Mucosa of stomach (tissue), 1 donor: ENCODE data around the gene LRRN1.
"Not testable (repeated sequence)": the region's sequence is repeated elsewhere in the genome, so short reads cannot be mapped to it uniquely, and the experiment has no call there.

Source experiments
- H3K27me3 ChIP-seq: one replicate; pipeline ENCODE4 v1.7.0; 2013; ENCODE audit warnings: mild to moderate bottlenecking, low read length; ENCODE audit not compliant: control insufficient read depth, insufficient read depth
- H3K36me3 ChIP-seq: one replicate; pipeline ENCODE4 v1.7.0; 2013; ENCODE audit warnings: low read length; ENCODE audit not compliant: control insufficient read depth, insufficient read depth
- H3K4me1 ChIP-seq: one replicate; pipeline ENCODE4 v1.7.0; 2013; ENCODE audit warnings: mild to moderate bottlenecking, low read length; ENCODE audit not compliant: control insufficient read depth, insufficient read depth
- H3K4me3 ChIP-seq: one replicate; pipeline ENCODE4 v1.7.0; 2013; ENCODE audit warnings: low read length
- H3K9ac ChIP-seq: one replicate; pipeline ENCODE4 v1.7.0; 2013; ENCODE audit warnings: mild to moderate bottlenecking, low read length, moderate library complexity
- H3K9me3 ChIP-seq: one replicate; pipeline ENCODE4 v1.7.0; 2013; ENCODE audit warnings: mild to moderate bottlenecking, low read length, moderate library complexity; ENCODE audit not compliant: control insufficient read depth
- donor health status: Pancreatic carcinoma.

LRRN1 gene

GRCh38 chr3:3816034-3816433 lies 16.8 kb downstream of the LRRN1 start:
- Histone ChIP-seq H3K4me1 (no peaks in the 10 kb centered on the region), H3K9me3 (no peaks in the 10 kb centered on the region), H3K9ac (no peak overlapping the region), H3K36me3 (no peaks in the 10 kb centered on the region), H3K4me3 (no peak overlapping the region), H3K27me3 (no peaks in the 10 kb centered on the region)

GRCh38 chr3:3817865-3818264 lies 18.6 kb downstream of the LRRN1 start:
- H3K9ac ChIP-seq, result no peak overlapping the region
- H3K36me3 ChIP-seq, result no peaks in the 10 kb centered on the region
- H3K27me3 ChIP-seq, result no peaks in the 10 kb centered on the region
- H3K4me1 ChIP-seq, result no peaks in the 10 kb centered on the region
- no peaks in the 10 kb centered on the region for H3K9me3 ChIP-seq
- no peak overlapping the region for H3K4me3 ChIP-seq

GRCh38 chr3:3821777-3822176 lies 22.5 kb downstream of the LRRN1 start:
- Histone ChIP-seq H3K4me3 (no peak overlapping the region), H3K9me3 (no peaks in the 10 kb centered on the region), H3K4me1 (no peaks in the 10 kb centered on the region), H3K9ac (no peak overlapping the region), H3K27me3 (no peaks in the 10 kb centered on the region), H3K36me3 (no peaks in the 10 kb centered on the region)

GRCh38 chr3:3825035-3825434 lies 25.8 kb downstream of the LRRN1 start:
- no peak overlapping the region for H3K4me3 ChIP-seq
- no peak overlapping the region for H3K9ac ChIP-seq
- no peaks in the 10 kb centered on the region for H3K36me3 ChIP-seq
- no peaks in the 10 kb centered on the region for H3K9me3 ChIP-seq
- no peaks in the 10 kb centered on the region for H3K27me3 ChIP-seq
- H3K4me1 ChIP-seq, result no peaks in the 10 kb centered on the region

GRCh38 chr3:3826521-3826920 lies 27.3 kb downstream of the LRRN1 start:
- Histone ChIP-seq H3K4me3 (no peak overlapping the region), H3K4me1 (no peaks in the 10 kb centered on the region), H3K9me3 (no peaks in the 10 kb centered on the region), H3K36me3 (no peaks in the 10 kb centered on the region), H3K27me3 (no peaks in the 10 kb centered on the region), H3K9ac (no peak overlapping the region)

- Histone ChIP-seq H3K36me3 (no peaks in the 10 kb centered on the region), H3K9me3 (no peaks in the 10 kb centered on the region), H3K27me3 (no peaks in the 10 kb centered on the region), H3K9ac (no peak overlapping the region), H3K4me3 (no peak overlapping the region), H3K4me1 (no peaks in the 10 kb centered on the region)
These were observed 27.9 kb downstream of the LRRN1 start for GRCh38 chr3:3827111-3827510.

- H3K27me3 ChIP-seq, H3K4me1 ChIP-seq, H3K4me3 ChIP-seq, H3K9me3 ChIP-seq, H3K36me3 ChIP-seq, H3K9ac ChIP-seq: not testable (repeated sequence)
These were observed 29.2 kb downstream of the LRRN1 start for GRCh38 chr3:3828417-3828816.

GRCh38 chr3:3836845-3837244 lies 37.6 kb downstream of the LRRN1 start:
- Histone ChIP-seq H3K4me1 (peaks cover 2% of the 10 kb centered on the region), H3K4me3 (no peak overlapping the region), H3K27me3 (no peaks in the 10 kb centered on the region), H3K9me3 (no peaks in the 10 kb centered on the region), H3K9ac (no peak overlapping the region), H3K36me3 (no peaks in the 10 kb centered on the region)

GRCh38 chr3:3842356-3842755 lies 43.1 kb downstream of the LRRN1 start:
- H3K36me3 ChIP-seq, result no peaks in the 10 kb centered on the region
- no peak overlapping the region for H3K4me3 ChIP-seq
- peaks cover 4% of the 10 kb centered on the region for H3K4me1 ChIP-seq
- H3K9ac ChIP-seq, result no peak overlapping the region
- H3K27me3 ChIP-seq, result no peaks in the 10 kb centered on the region
- H3K9me3 ChIP-seq, result no peaks in the 10 kb centered on the region

- no peak overlapping the region for H3K9ac ChIP-seq
- no peaks in the 10 kb centered on the region for H3K9me3 ChIP-seq
- no peak overlapping the region for H3K4me3 ChIP-seq
- H3K27me3 ChIP-seq, result no peaks in the 10 kb centered on the region
- H3K36me3 ChIP-seq, result no peaks in the 10 kb centered on the region
- peaks cover 19% of the 10 kb centered on the region for H3K4me1 ChIP-seq
These were observed 49.0 kb downstream of the LRRN1 start for GRCh38 chr3:3847994-3848922.

GRCh38 chr3:3848923-3849275 lies 49.7 kb downstream of the LRRN1 start:
- Histone ChIP-seq H3K9ac (no peak overlapping the region), H3K4me1 (peaks cover 19% of the 10 kb centered on the region), H3K4me3 (no peak overlapping the region), H3K9me3 (no peaks in the 10 kb centered on the region), H3K36me3 (no peaks in the 10 kb centered on the region), H3K27me3 (no peaks in the 10 kb centered on the region)

- Histone ChIP-seq H3K27me3 (no peaks in the 10 kb centered on the region), H3K4me1 (peaks cover 19% of the 10 kb centered on the region), H3K9ac (no peak overlapping the region), H3K4me3 (no peak overlapping the region), H3K36me3 (no peaks in the 10 kb centered on the region), H3K9me3 (no peaks in the 10 kb centered on the region)
These were observed 52.5 kb downstream of the LRRN1 start for GRCh38 chr3:3851621-3852323.
